Activated naive CD4-positive, alpha-beta T cell treated with anti-CD3 and anti-CD28 coated beads, Interleukin-2, amount 10 ng/mL, durations not matched to agents 5 hours and 36 hours (primary cell): Measurements from ENCODE around the gene MBTPS1. TPM values are rescaled to one million over a fixed set of nuclear protein-coding genes. Genes with fewer than 3 reads are reported as not detected.

Source experiments
- total RNA-seq, 2 experiments: library from RNA; stranded (reverse); gene quantifications; one replicate each; pipeline ENCODE4 v1.2.3, GENCODE V29; 2021

MBTPS1 gene
- 10 to 100 TPM; 57.1 to 59.3 TPM for total RNA-seq

DNA sequence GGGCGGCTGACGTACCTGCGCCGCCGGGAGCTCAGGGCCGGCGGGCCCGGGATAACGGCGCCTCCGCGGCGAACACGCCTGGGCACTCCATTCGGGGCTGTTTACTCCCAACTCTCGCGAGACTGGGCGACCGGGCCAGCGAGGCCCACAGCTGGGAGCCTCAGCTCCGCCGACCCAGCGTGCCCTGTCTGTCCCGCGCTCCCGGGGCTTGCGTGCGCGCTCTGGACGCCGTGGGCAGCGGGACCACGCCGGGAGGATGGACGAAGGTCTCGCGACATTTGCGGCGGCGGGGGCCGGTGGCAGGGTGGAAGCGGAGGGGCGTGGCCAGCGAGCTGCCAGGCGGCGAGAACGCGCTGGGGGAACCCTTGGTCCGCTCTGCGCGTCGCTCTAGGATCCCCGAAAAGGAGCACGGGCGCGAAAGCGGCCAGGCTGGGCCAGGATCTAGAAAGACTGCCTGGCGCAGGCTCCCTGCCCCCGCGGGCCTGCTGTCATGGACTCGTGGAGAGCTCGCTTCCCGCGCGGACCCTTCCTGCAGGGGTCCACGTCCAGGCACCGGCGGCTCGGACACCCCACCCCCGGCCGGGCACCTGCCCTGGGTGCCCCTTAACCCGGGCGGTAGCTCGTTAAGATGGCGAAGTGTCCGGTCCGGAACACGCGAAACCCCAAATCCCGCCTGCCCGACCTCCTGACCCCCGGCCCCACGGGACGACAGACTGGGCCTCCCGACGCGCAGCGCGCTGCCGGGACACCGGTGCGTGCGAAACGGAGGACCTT lies at the start of gene MBTPS1:
Gene MBTPS1, minus strand, starts transcription at position 223 of the 774 bp plus-strand sequence. CDS start 15,159 bp downstream, outside the sequence.

DNA sequence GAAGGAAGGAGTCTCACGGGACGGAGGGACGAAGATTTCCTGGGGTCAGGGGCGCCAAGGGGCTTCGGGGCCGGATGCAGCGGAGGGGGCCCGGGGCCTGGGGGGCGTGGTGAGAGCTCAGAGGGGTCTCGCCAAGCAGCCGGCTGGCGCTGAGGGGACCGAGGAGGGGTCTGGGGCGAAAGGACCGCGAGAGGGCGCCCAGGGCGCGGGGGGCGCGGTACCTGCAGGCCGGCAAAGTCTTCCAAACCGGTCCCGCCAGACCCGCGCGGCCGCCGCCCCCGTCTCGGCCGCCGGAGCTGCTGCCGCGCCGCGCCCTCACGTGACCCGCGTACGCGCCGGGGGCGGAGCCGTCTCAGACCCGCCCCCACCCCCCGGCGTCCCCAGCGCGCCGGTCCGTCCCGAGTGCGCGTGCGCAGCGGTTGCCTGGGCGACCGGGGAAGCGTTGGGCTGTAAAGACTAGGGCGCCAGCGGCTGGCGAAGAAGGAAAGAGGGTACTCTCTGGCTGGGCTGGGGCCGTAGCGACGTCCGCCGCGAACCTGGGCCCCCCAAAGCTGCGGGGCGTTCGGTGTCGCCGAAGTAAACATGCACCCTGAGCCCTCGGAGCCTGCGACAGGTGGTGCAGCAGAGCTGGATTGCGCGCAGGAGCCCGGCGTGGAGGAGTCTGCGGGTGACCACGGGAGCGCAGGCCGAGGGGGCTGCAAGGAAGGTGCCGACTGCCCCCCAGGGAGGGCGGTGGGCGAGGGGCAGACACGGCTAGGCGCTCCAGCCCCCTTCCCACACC lies 28.3 kb upstream of the MBTPS1 start, which contains the start of the genes DNAAF1 and HSDL1:
Gene DNAAF1, plus strand, starts transcription at position 450 of the 781 bp plus-strand sequence. Its CDS starts 133 bp downstream, at position 583.
Gene HSDL1, minus strand, starts transcription at position 319 of the 781 bp plus-strand sequence. CDS start 13,856 bp downstream, outside the sequence.

DNA sequence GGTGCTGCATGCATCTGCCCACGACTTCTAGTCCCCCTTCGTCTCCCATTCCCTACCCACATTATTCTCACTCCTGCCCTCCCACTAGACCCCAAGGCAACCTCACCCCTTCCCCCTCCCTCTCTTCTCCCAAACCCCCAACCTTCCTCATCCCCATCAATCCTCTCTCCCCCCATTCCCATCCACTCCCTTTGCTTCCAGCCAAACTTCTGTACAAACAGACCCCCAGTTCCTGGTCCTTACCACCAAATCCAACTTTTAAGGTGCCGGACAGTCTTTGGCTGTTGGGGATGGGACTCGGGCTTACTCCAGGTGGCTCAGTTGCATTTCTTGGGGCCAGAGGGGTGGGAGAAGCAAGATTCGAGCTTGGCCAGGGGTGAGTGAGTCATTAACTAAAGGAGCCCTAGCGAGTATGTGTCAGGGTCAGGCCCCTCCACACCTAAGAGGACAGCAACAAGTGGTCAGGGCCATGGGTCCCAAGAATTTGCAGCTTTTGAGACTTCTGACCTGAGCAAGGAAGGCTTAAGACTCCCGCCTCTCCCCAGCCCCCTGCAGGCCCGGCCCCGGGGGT lies 74.3 kb downstream of the MBTPS1 start, which contains the start of gene SLC38A8:
Gene SLC38A8, minus strand, starts transcription at position 488 of the 571 bp plus-strand sequence. CDS start 638 bp downstream, outside the sequence.

Other genes starting within 250 kb of the MBTPS1 start
- 1 to 10 TPM; 4.7 to 5.3 TPM for gene MLYCD, start 217.8 kb downstream of the MBTPS1 start, total RNA-seq
- gene OSGIN1, start 163.7 kb downstream of the MBTPS1 start, total RNA-seq: under 1 TPM; 0.66 to 0.77 TPM
- gene NECAB2, start 148.7 kb downstream of the MBTPS1 start, total RNA-seq: not detected
- gene SLC38A8, start 74.1 kb downstream of the MBTPS1 start, total RNA-seq: not detected
- 10 to 100 TPM; 13.9 to 15.3 TPM for gene HSDL1, start 28.2 kb upstream of the MBTPS1 start, total RNA-seq
- not detected for gene DNAAF1, start 28.4 kb upstream of the MBTPS1 start, total RNA-seq
- 10 to 100 TPM; 63.2 to 63.5 TPM for gene TAF1C, start 70.1 kb upstream of the MBTPS1 start, total RNA-seq
- not detected for gene ADAD2, start 74.2 kb upstream of the MBTPS1 start, total RNA-seq
- not detected for gene KCNG4, start 123.1 kb upstream of the MBTPS1 start, total RNA-seq
- gene WFDC1, start 177.9 kb upstream of the MBTPS1 start, total RNA-seq: under 1 TPM; 0.39 to 0.40 TPM